ENCODE results near the gene FFAR4. TPM values are rescaled to one million over a fixed set of nuclear protein-coding genes. Genes with fewer than 3 reads are reported as not detected.

Gene FFAR4
- total and polyA plus RNA-seq, 2 of the 8 experiments (the other 6 are each of a cell fraction or from before 2014, with no cell fraction given): not detected

GRCh38 chr10:93596539-93596938, 30.1 kb downstream of the FFAR4 start:
- Histone ChIP-seq H2BK15ac (ENCODE audit: low read length) (no peak overlapping the region), H4K5ac (ENCODE audit: insufficient read length, low read depth, low read length) (no peak overlapping the region), H3K14ac (ENCODE audit: insufficient read length) (no peak overlapping the region), H3K23me2 (ENCODE audit: low read depth, low read length) (peaks cover 7% of the 10 kb centered on the region; the same call in 1 of the 2 replicates), H2BK12ac (ENCODE audit: low read depth, low read length) (no peak overlapping the region), H3K79me2 (ENCODE audit: control insufficient read depth in 1 of 2, insufficient read depth in 2 of 2, low read length in 2 of 2) (no peaks in the 10 kb centered on the region), H3K27me3 (replicated peaks in 1 of 4; ENCODE audit: control insufficient read depth in 3 of 4, extremely low read depth in 1 of 4, insufficient read depth in 3 of 4, low read length in 3 of 4) (peaks cover 17 to 24% (median 21%) of the 10 kb centered on the region in 4 experiments), H3K23ac (ENCODE audit: insufficient read length) (no peak overlapping the region), H3K79me1 (ENCODE audit: low read depth, low read length) (no peaks in the 10 kb centered on the region; the same call in 1 of the 2 replicates), H2BK5ac (ENCODE audit: low read depth, low read length) (no peak overlapping the region), H4K8ac (ENCODE audit: extremely low read depth, insufficient read depth, low read length) (no peak overlapping the region), H3K36me3 (ENCODE audit: control insufficient read depth in 2 of 4, insufficient read depth in 4 of 4, low read length in 3 of 4) (no peaks in the 10 kb centered on the region), H2BK20ac (ENCODE audit: low read length) (no peak overlapping the region), H4K20me1 (replicated peaks in 1 of 2; ENCODE audit: control insufficient read depth in 1 of 2, insufficient read depth in 2 of 2, low read length in 2 of 2) (no peaks in the 10 kb centered on the region), H3K4me3 (ENCODE audit: extremely low read depth in 1 of 4, insufficient read depth in 2 of 4, low read depth in 3 of 4, low read length in 4 of 4) (no peak overlapping the region), H3K56ac (replicated peaks; ENCODE audit: insufficient read length, low read depth, low read length) (no peak overlapping the region), H3K4me1 (replicated peaks in 1 of 4; ENCODE audit: control insufficient read depth in 3 of 4, insufficient read depth in 4 of 4, low read length in 3 of 4) (peaks cover under 1 to 6% (median 3%) of the 10 kb centered on the region in 4 experiments; a peak in 5 of 7 replicates), H3K9ac (replicated peaks in 1 of 4; ENCODE audit: extremely low read depth in 1 of 4, low read depth in 3 of 4, low read length in 3 of 4) (no peak overlapping the region), H3K4me2 (ENCODE audit: insufficient read depth in 1 of 2, low read depth in 2 of 2, low read length in 2 of 2) (no peak overlapping the region), H2AFZ (ENCODE audit: low read length) (no peak overlapping the region), H3K27ac (ENCODE audit: low read depth, low read length) (no peak overlapping the region), H2AK5ac (ENCODE audit: low read depth, low read length) (no peak overlapping the region), H3K4ac (replicated peaks; ENCODE audit: insufficient read length, low read depth, low read length) (no peak overlapping the region), H3K9me3 (ENCODE audit: insufficient read depth in 2 of 2, low read depth in 1 of 2, low read length in 1 of 2) (no peaks in the 10 kb centered on the region), H2BK120ac (replicated peaks; ENCODE audit: low read depth, low read length) (no peak overlapping the region), H3K18ac (ENCODE audit: extremely low read depth, low read length) (no peak overlapping the region), H4K91ac (replicated peaks; ENCODE audit: insufficient read length, low read length) (no peak overlapping the region)
- peak; percentile 84 for FAIRE-seq
- CTCF ChIA-PET (ENCODE audit: partially characterized antibody): interaction anchor here (0.5 to 1.7 kb wide), 18 partner anchors 9 to 1332 kb away, joined by 3 to 7 read pairs (median 3); no protein-coding TSS in a partner anchor
- peak in 1 of 2 experiments; percentile 69 for DNase-seq (ENCODE audit: low read depth in 1 of 2, low spot score in 2 of 2)
- 50% methylated on average over 4 of the region's 4 CpGs; no CpG with 5 or more reads in 1 of the 2 experiments for WGBS, 2 experiments (ENCODE audit: extremely low coverage in 1 of 2, insufficient coverage in 1 of 2, insufficient read length in 1 of 2, insufficient replicate concordance in 2 of 2, low coverage in 1 of 2, low lambda C conversion rate in 2 of 2, missing lambda C conversion rate in 1 of 2)
- POLR2A ChIA-PET (ENCODE audit: partially characterized antibody): no interaction called here
- TF ChIP-seq RAD21 (IDR thresholded peaks at IDR 0.05 in 1 of 2, conservative IDR thresholded peaks at IDR 0.05 in 1 of 2; ENCODE audit: low read depth in 2 of 2, low read length in 2 of 2) (peak; percentile 30 to 45), EGR1 (IDR thresholded peaks at IDR 0.05; ENCODE audit: borderline replicate concordance, low read depth, low read length) (no peak), KDM1A (IDR thresholded peaks at IDR 0.05; ENCODE audit: borderline replicate concordance, low read length) (no peak), RNF2 (IDR thresholded peaks at IDR 0.05; ENCODE audit: borderline replicate concordance, low read depth, low read length, missing control alignments, poor library complexity, severe bottlenecking) (no peak), EZH2 (IDR thresholded peaks at IDR 0.05; ENCODE audit: low read depth, low read length, severe bottlenecking) (peak; percentile 35), PHF8 (conservative IDR thresholded peaks at IDR 0.05; ENCODE audit: low read depth, low read length) (no peak), CTCF (IDR thresholded peaks at IDR 0.05; ENCODE audit: control extremely low read depth in 1 of 3, insufficient read depth in 1 of 3, low read depth in 1 of 3, low read length in 3 of 3) (peak; percentile 52 to 76 (median 63))
- TF ChIP-seq, protein P1, sequence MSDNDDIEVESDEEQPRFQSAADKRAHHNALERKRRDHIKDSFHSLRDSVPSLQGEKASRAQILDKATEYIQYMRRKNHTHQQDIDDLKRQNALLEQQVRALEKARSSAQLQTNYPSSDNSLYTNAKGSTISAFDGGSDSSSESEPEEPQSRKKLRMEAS (IDR thresholded peaks at IDR 0.05): peak; percentile 50; the same call in 1 of the 2 replicates

Data from H1 (cell line).